HEK293T (cell line): Measurements from ENCODE around the gene ERBB4.

Source experiments
- BHLHE40 ChIP-seq: fragments of 450-650 bp; IDR thresholded peaks from 2 replicates; pipeline ENCODE4 v1.6.1; 2016; ENCODE audit warnings: mild to moderate bottlenecking, moderate library complexity, borderline replicate concordance
- ELF4 ChIP-seq: fragments of 450-650 bp; IDR thresholded peaks from 2 replicates; pipeline ENCODE4 v1.6.1; 2017; ENCODE audit warnings: antibody characterized with exemption
- FOXA1 ChIP-seq: fragments of 450-650 bp; IDR thresholded peaks from 2 replicates; pipeline ENCODE4 v1.6.1; 2016; ENCODE audit warnings: mild to moderate bottlenecking
- FOXK2 ChIP-seq: fragments of 450-650 bp; IDR thresholded peaks from 2 replicates; pipeline ENCODE4 v1.6.1; 2016; ENCODE audit warnings: mild to moderate bottlenecking
- FOXM1 ChIP-seq: fragments of 450-650 bp; IDR thresholded peaks from 2 replicates; pipeline ENCODE4 v1.6.1; 2017; ENCODE audit warnings: mild to moderate bottlenecking, borderline replicate concordance
- HDGF ChIP-seq: fragments of 450-650 bp; IDR thresholded peaks from 2 replicates; pipeline ENCODE4 v1.6.1; 2017; ENCODE audit warnings: antibody characterized with exemption, borderline replicate concordance
- LEF1 ChIP-seq: fragments of 450-650 bp; IDR thresholded peaks from 2 replicates; pipeline ENCODE4 v1.6.1; 2017; ENCODE audit warnings: mild to moderate bottlenecking, borderline replicate concordance
- NFRKB ChIP-seq: fragments of 450-650 bp; IDR thresholded peaks from 2 replicates; pipeline ENCODE4 v1.6.1; 2016; ENCODE audit warnings: mild to moderate bottlenecking, moderate library complexity
- SP1 ChIP-seq: fragments of 450-650 bp; IDR thresholded peaks from 2 replicates; pipeline ENCODE4 v1.6.1; 2017
- SUZ12 ChIP-seq: fragments of 450-650 bp; IDR thresholded peaks from 2 replicates; pipeline ENCODE4 v1.6.1; 2016; ENCODE audit warnings: mild to moderate bottlenecking
- TARDBP ChIP-seq: fragments of 450-650 bp; IDR thresholded peaks from 2 replicates; pipeline ENCODE4 v1.6.1; 2016
- ZNF384 ChIP-seq: fragments of 450-650 bp; IDR thresholded peaks from 2 replicates; pipeline ENCODE4 v1.6.1; 2016

- TF ChIP-seq FOXK2 = no peak
- no peak for TF ChIP-seq TARDBP
- no peak for TF ChIP-seq ZNF384
- no peak for TF ChIP-seq NFRKB
- TF ChIP-seq BHLHE40 = no peak
- no peak for TF ChIP-seq FOXM1
- no peak for TF ChIP-seq SUZ12
- no peak for TF ChIP-seq SP1
- no peak for TF ChIP-seq HDGF
- no peak for TF ChIP-seq LEF1
- no peak for TF ChIP-seq ELF4
- no peak for TF ChIP-seq FOXA1
These were observed 1088.8 kb downstream of the ERBB4 start for GRCh38 chr2:211449819-211450218.
